ENCODE measurements around the gene UBE2Q2.

DNA sequence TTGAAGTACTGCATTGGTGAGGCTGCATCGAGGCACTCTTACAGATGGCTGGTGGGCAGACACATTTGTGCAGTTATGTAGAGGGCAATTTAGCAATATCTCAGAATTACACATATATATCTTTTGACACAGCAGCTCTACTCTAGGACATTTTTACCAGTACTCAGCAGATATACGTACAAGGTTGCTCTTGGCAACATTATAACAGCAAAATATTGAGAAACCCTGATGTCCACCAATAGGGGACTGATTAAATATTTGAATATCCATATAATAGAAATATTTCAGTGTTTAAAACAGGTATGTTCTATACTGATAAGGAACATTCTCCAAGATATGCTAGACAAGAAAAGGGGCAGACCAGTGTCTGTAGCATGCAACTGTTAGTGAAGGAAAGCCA, 52.5 kb downstream of the UBE2Q2 start:
- TF ChIP-seq, protein P1, sequence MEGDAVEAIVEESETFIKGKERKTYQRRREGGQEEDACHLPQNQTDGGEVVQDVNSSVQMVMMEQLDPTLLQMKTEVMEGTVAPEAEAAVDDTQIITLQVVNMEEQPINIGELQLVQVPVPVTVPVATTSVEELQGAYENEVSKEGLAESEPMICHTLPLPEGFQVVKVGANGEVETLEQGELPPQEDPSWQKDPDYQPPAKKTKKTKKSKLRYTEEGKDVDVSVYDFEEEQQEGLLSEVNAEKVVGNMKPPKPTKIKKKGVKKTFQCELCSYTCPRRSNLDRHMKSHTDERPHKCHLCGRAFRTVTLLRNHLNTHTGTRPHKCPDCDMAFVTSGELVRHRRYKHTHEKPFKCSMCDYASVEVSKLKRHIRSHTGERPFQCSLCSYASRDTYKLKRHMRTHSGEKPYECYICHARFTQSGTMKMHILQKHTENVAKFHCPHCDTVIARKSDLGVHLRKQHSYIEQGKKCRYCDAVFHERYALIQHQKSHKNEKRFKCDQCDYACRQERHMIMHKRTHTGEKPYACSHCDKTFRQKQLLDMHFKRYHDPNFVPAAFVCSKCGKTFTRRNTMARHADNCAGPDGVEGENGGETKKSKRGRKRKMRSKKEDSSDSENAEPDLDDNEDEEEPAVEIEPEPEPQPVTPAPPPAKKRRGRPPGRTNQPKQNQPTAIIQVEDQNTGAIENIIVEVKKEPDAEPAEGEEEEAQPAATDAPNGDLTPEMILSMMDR (IDR thresholded peaks at IDR 0.05), result no peak
- TF ChIP-seq ZFX (IDR thresholded peaks at IDR 0.05; ENCODE audit: borderline replicate concordance), result no peak

All from 22Rv1 (cell line).